SKM-1 treated with dmso at 0.1 percent for 144 hours (cell line): ENCODE measurements around the gene PALM2AKAP2.
"Not testable (repeated sequence)": the region's sequence is repeated elsewhere in the genome, so short reads cannot be mapped to it uniquely, and the experiment has no call there.

Experiments
- DNase-seq: peaks from one replicate; lab custom pipeline; 2025; ENCODE audit not compliant: unreplicated experiment; lab: John Stamatoyannopoulos, UW

The PALM2AKAP2 gene

GRCh38 chr9:109802491-109802890, 22.5 kb downstream of the PALM2AKAP2 start:
- DNase-seq: no peak

- DNase-seq: no peak
Observed at GRCh38 chr9:109805050-109805449, 25.1 kb downstream of the PALM2AKAP2 start.

- no peak for DNase-seq
Observed at GRCh38 chr9:109806506-109807115, 26.6 kb downstream of the PALM2AKAP2 start.

GRCh38 chr9:109811876-109812275, 31.9 kb downstream of the PALM2AKAP2 start:
- no peak for DNase-seq

- DNase-seq: no peak
Observed at GRCh38 chr9:109812331-109812730, 32.3 kb downstream of the PALM2AKAP2 start.

GRCh38 chr9:109812818-109813281, 32.9 kb downstream of the PALM2AKAP2 start:
- no peak for DNase-seq

- no peak for DNase-seq
Observed at GRCh38 chr9:109813303-109813702, 33.3 kb downstream of the PALM2AKAP2 start.

- no peak for DNase-seq
Observed at GRCh38 chr9:109813829-109814228, 33.8 kb downstream of the PALM2AKAP2 start.

- DNase-seq: no peak
Observed at GRCh38 chr9:109815366-109815947, 35.5 kb downstream of the PALM2AKAP2 start.

- DNase-seq: no peak
Observed at GRCh38 chr9:109816490-109816889, 36.5 kb downstream of the PALM2AKAP2 start.

GRCh38 chr9:109817146-109817845, 37.3 kb downstream of the PALM2AKAP2 start:
- DNase-seq: no peak

- DNase-seq: peak; percentile 17
Observed at GRCh38 chr9:109817846-109818472, 38.0 kb downstream of the PALM2AKAP2 start.

- no peak for DNase-seq
Observed at GRCh38 chr9:109821711-109822110, 41.7 kb downstream of the PALM2AKAP2 start.

- not testable (repeated sequence) for DNase-seq
Observed at GRCh38 chr9:109825383-109825782, 45.4 kb downstream of the PALM2AKAP2 start.

GRCh38 chr9:109826559-109826958, 46.6 kb downstream of the PALM2AKAP2 start:
- DNase-seq: no peak

GRCh38 chr9:109828254-109828653, 48.3 kb downstream of the PALM2AKAP2 start:
- DNase-seq: no peak
